HEK293 (cell line): ENCODE measurements around the gene ACSL4.

Experiments
- HOXA7 ChIP-seq: sonication (generic); formaldehyde crosslinking; IDR thresholded peaks from 2 replicates; pipeline ENCODE4 v1.8.1; 2022; ENCODE audit warnings: missing genetic modification reagents, borderline replicate concordance
- YY2 ChIP-seq: fragments of 450-650 bp; formaldehyde crosslinking; IDR thresholded peaks from 2 replicates; pipeline ENCODE4 v1.5.1; 2016; ENCODE audit warnings: missing biosample characterization, missing genetic modification characterization
- ZBTB17 ChIP-seq: fragments of 450-650 bp; formaldehyde crosslinking; IDR thresholded peaks from 2 replicates; pipeline ENCODE4 v1.5.1; 2016; ENCODE audit warnings: missing biosample characterization, missing genetic modification characterization
- ZNF16 ChIP-seq: fragments of 450-650 bp; formaldehyde crosslinking; IDR thresholded peaks from 2 replicates; pipeline ENCODE4 v1.5.1; 2016; ENCODE audit warnings: low read depth, missing biosample characterization, missing genetic modification characterization
- ZNF501 ChIP-seq: fragments of 450-650 bp; formaldehyde crosslinking; IDR thresholded peaks from 2 replicates; pipeline ENCODE4 v1.5.1; 2016; ENCODE audit warnings: missing biosample characterization, missing genetic modification characterization
- TF ChIP-seq, protein P1 (sequence below): fragments of 450-650 bp; formaldehyde crosslinking; IDR thresholded peaks from 2 replicates; pipeline ENCODE4 v1.5.1; 2016; ENCODE audit warnings: missing biosample characterization, missing genetic modification characterization
- TF ChIP-seq, protein P2 (sequence below): fragments of 450-650 bp; formaldehyde crosslinking; IDR thresholded peaks from 2 replicates; pipeline ENCODE4 v1.5.1; 2016; ENCODE audit warnings: missing biosample characterization, missing genetic modification characterization
- TF ChIP-seq, protein P3 (sequence below): fragments of 450-650 bp; formaldehyde crosslinking; IDR thresholded peaks from 2 replicates; pipeline ENCODE4 v1.5.1; 2016; ENCODE audit warnings: missing biosample characterization, missing genetic modification characterization
- TF ChIP-seq, protein P4 (sequence below): fragments of 450-650 bp; formaldehyde crosslinking; IDR thresholded peaks from 2 replicates; pipeline ENCODE4 v1.5.1; 2016; ENCODE audit warnings: missing biosample characterization, missing genetic modification characterization

DNA sequence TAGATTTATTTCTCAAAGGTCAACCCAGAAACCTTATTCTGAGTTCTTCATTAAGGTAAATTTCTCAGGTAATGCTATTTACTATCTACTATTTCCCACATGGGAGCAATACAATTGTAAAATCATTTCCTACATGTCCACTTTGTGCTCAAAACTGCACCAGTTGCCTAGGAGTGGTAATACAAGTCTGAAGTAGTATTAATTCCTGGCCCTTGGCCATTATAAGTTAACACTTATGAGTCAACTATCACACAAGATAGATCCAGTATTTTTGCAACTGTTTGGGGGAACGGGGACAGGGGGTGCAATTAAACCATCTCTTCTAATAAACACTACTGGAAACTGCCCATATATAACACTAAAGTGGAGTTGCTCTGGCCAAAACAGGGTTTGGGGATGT lies 48.9 kb downstream of the ACSL4 start:
- TF ChIP-seq YY2 (tag by site-specific recombination) = no peak
- TF ChIP-seq, protein P1, sequence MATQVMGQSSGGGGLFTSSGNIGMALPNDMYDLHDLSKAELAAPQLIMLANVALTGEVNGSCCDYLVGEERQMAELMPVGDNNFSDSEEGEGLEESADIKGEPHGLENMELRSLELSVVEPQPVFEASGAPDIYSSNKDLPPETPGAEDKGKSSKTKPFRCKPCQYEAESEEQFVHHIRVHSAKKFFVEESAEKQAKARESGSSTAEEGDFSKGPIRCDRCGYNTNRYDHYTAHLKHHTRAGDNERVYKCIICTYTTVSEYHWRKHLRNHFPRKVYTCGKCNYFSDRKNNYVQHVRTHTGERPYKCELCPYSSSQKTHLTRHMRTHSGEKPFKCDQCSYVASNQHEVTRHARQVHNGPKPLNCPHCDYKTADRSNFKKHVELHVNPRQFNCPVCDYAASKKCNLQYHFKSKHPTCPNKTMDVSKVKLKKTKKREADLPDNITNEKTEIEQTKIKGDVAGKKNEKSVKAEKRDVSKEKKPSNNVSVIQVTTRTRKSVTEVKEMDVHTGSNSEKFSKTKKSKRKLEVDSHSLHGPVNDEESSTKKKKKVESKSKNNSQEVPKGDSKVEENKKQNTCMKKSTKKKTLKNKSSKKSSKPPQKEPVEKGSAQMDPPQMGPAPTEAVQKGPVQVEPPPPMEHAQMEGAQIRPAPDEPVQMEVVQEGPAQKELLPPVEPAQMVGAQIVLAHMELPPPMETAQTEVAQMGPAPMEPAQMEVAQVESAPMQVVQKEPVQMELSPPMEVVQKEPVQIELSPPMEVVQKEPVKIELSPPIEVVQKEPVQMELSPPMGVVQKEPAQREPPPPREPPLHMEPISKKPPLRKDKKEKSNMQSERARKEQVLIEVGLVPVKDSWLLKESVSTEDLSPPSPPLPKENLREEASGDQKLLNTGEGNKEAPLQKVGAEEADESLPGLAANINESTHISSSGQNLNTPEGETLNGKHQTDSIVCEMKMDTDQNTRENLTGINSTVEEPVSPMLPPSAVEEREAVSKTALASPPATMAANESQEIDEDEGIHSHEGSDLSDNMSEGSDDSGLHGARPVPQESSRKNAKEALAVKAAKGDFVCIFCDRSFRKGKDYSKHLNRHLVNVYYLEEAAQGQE (tag by site-specific recombination) = no peak
- TF ChIP-seq, protein P2, sequence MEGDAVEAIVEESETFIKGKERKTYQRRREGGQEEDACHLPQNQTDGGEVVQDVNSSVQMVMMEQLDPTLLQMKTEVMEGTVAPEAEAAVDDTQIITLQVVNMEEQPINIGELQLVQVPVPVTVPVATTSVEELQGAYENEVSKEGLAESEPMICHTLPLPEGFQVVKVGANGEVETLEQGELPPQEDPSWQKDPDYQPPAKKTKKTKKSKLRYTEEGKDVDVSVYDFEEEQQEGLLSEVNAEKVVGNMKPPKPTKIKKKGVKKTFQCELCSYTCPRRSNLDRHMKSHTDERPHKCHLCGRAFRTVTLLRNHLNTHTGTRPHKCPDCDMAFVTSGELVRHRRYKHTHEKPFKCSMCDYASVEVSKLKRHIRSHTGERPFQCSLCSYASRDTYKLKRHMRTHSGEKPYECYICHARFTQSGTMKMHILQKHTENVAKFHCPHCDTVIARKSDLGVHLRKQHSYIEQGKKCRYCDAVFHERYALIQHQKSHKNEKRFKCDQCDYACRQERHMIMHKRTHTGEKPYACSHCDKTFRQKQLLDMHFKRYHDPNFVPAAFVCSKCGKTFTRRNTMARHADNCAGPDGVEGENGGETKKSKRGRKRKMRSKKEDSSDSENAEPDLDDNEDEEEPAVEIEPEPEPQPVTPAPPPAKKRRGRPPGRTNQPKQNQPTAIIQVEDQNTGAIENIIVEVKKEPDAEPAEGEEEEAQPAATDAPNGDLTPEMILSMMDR (tag by site-specific recombination) = no peak
- TF ChIP-seq ZBTB17 (tag by site-specific recombination) = no peak
- TF ChIP-seq ZNF16 (tag by site-specific recombination) = no peak
- TF ChIP-seq ZNF501 = no peak
- no peak for TF ChIP-seq HOXA7
- TF ChIP-seq, protein P3, sequence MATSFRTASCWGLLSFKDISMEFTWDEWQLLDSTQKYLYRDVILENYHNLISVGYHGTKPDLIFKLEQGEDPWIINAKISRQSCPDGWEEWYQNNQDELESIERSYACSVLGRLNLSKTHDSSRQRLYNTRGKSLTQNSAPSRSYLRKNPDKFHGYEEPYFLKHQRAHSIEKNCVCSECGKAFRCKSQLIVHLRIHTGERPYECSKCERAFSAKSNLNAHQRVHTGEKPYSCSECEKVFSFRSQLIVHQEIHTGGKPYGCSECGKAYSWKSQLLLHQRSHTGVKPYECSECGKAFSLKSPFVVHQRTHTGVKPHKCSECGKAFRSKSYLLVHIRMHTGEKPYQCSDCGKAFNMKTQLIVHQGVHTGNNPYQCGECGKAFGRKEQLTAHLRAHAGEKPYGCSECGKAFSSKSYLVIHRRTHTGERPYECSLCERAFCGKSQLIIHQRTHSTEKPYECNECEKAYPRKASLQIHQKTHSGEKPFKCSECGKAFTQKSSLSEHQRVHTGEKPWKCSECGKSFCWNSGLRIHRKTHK (tag by site-specific recombination) = no peak
- TF ChIP-seq, protein P4, sequence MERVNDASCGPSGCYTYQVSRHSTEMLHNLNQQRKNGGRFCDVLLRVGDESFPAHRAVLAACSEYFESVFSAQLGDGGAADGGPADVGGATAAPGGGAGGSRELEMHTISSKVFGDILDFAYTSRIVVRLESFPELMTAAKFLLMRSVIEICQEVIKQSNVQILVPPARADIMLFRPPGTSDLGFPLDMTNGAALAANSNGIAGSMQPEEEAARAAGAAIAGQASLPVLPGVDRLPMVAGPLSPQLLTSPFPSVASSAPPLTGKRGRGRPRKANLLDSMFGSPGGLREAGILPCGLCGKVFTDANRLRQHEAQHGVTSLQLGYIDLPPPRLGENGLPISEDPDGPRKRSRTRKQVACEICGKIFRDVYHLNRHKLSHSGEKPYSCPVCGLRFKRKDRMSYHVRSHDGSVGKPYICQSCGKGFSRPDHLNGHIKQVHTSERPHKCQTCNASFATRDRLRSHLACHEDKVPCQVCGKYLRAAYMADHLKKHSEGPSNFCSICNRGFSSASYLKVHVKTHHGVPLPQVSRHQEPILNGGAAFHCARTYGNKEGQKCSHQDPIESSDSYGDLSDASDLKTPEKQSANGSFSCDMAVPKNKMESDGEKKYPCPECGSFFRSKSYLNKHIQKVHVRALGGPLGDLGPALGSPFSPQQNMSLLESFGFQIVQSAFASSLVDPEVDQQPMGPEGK (tag by site-specific recombination) = no peak
